ENCODE measurements around the gene ZNF668. TPM values are rescaled to one million over a fixed set of nuclear protein-coding genes. Genes with fewer than 3 reads are reported as not detected.

Gene ZNF668
- total RNA-seq, 2 experiments from 2014 or later = 4.5 to 6.0 TPM

- H3K9me3 ChIP-seq (ENCODE audit: control insufficient read depth in 1 of 2, insufficient read depth in 1 of 2, low read length in 2 of 2) = no peaks in the 10 kb centered on the region
- no peak overlapping the region for H3K27ac ChIP-seq (ENCODE audit: low read depth in 1 of 2, low read length in 2 of 2)
- H3K4me3 ChIP-seq (ENCODE audit: low read length) = no peak overlapping the region
- no peak for DNase-seq
- Mint-ChIP-seq H3K36me3 (ENCODE audit: low read depth) (peaks cover 37% of the 10 kb centered on the region), H3K4me1 (ENCODE audit: low read depth) (peaks cover 8% of the 10 kb centered on the region), H3K27me3 (no peaks in the 10 kb centered on the region), H3K9me3 (no peaks in the 10 kb centered on the region), H3K4me3 (no peak overlapping the region), H3K27ac (no peak overlapping the region)
- ChIA-PET CTCF (no interaction called here), POLR2A (interaction anchor here (0.7 kb wide), 1 partner anchor 11 kb away, joined by 5 read pairs; the partner anchor contains the start of genes ZNF646 and ZNF668)
- ATAC-seq (ENCODE audit: poor library complexity) = no peak
- no peak for TF ChIP-seq CTCF (IDR thresholded peaks at IDR 0.05)
- intact Hi-C loops (cut with DNase I, micrococcal nuclease) = no loop called here
- peaks cover 11% of the 10 kb centered on the region for H3K4me1 ChIP-seq (ENCODE audit: insufficient read depth, low read length)
- H3K27me3 ChIP-seq (ENCODE audit: control insufficient read depth in 1 of 2, insufficient read depth in 2 of 2, low read length in 2 of 2) = no peaks in the 10 kb centered on the region
- peaks cover 44% of the 10 kb centered on the region for H3K36me3 ChIP-seq (ENCODE audit: insufficient read depth, low read length)
Observed at GRCh38 chr16:31085411-31085810, 11.4 kb upstream of the ZNF668 start.

- no peak overlapping the region for H3K27ac Mint-ChIP-seq
- DNase-seq = no peak
- no peaks in the 10 kb centered on the region for H3K9me3 Mint-ChIP-seq
- no peak overlapping the region for H3K4me3 Mint-ChIP-seq
- ChIA-PET POLR2A (interaction anchor here (0.9 to 2.0 kb wide), 3 partner anchors 8 to 33 kb away, joined by 3 to 15 read pairs (median 3); partner anchors contain the start of genes KAT8, ZNF646 and ZNF668), CTCF (no interaction called here)
- TF ChIP-seq CTCF (IDR thresholded peaks at IDR 0.05) = no peak
- no peaks in the 10 kb centered on the region for H3K27me3 Mint-ChIP-seq
- peaks cover 48% of the 10 kb centered on the region for H3K36me3 ChIP-seq (ENCODE audit: insufficient read depth, low read length)
- no peak for ATAC-seq (ENCODE audit: poor library complexity)
- H3K27me3 ChIP-seq (ENCODE audit: control insufficient read depth in 1 of 2, insufficient read depth in 2 of 2, low read length in 2 of 2) = no peaks in the 10 kb centered on the region
- H3K4me1 ChIP-seq (ENCODE audit: insufficient read depth, low read length) = peaks cover 12% of the 10 kb centered on the region
- H3K4me1 Mint-ChIP-seq (ENCODE audit: low read depth) = peaks cover 8% of the 10 kb centered on the region
- no peak overlapping the region for H3K27ac ChIP-seq (ENCODE audit: low read depth in 1 of 2, low read length in 2 of 2)
- no peak overlapping the region for H3K4me3 ChIP-seq (ENCODE audit: low read length)
- intact Hi-C loops (cut with DNase I, micrococcal nuclease) = no loop called here
- no peaks in the 10 kb centered on the region for H3K9me3 ChIP-seq (ENCODE audit: control insufficient read depth in 1 of 2, insufficient read depth in 1 of 2, low read length in 2 of 2)
- peaks cover 42% of the 10 kb centered on the region for H3K36me3 Mint-ChIP-seq (ENCODE audit: low read depth)
Observed at GRCh38 chr16:31084584-31085302, 10.7 kb upstream of the ZNF668 start.

GRCh38 chr16:31083981-31084380 lies 9.9 kb upstream of the ZNF668 start:
- CTCF ChIA-PET = no interaction called here
- Mint-ChIP-seq H3K27me3 (no peaks in the 10 kb centered on the region), H3K4me1 (ENCODE audit: low read depth) (peaks cover 8% of the 10 kb centered on the region), H3K4me3 (no peak overlapping the region), H3K36me3 (ENCODE audit: low read depth) (peaks cover 46% of the 10 kb centered on the region), H3K9me3 (no peaks in the 10 kb centered on the region), H3K27ac (no peak overlapping the region)
- ATAC-seq (ENCODE audit: poor library complexity) (no peak), DNase-seq (no peak)
- TF ChIP-seq CTCF (IDR thresholded peaks at IDR 0.05) = no peak
- POLR2A ChIA-PET = interaction anchor here (0.9 to 2.0 kb wide), 3 partner anchors 9 to 33 kb away, joined by 3 to 15 read pairs (median 3); partner anchors contain the start of genes KAT8, ZNF646 and ZNF668
- no peaks in the 10 kb centered on the region for H3K27me3 ChIP-seq (ENCODE audit: control insufficient read depth in 1 of 2, insufficient read depth in 2 of 2, low read length in 2 of 2)
- H3K27ac ChIP-seq (ENCODE audit: low read depth in 1 of 2, low read length in 2 of 2) = no peak overlapping the region
- no peak overlapping the region for H3K4me3 ChIP-seq (ENCODE audit: low read length)
- no peaks in the 10 kb centered on the region for H3K9me3 ChIP-seq (ENCODE audit: control insufficient read depth in 1 of 2, insufficient read depth in 1 of 2, low read length in 2 of 2)
- peaks cover 12% of the 10 kb centered on the region for H3K4me1 ChIP-seq (ENCODE audit: insufficient read depth, low read length)
- peaks cover 55% of the 10 kb centered on the region for H3K36me3 ChIP-seq (ENCODE audit: insufficient read depth, low read length)
- intact Hi-C loops (cut with DNase I, micrococcal nuclease) = no loop called here
